HG03135 (cell line): Measurements from ENCODE around the gene FSCN2.
"Not testable (repeated sequence)": the region's sequence is repeated elsewhere in the genome, so short reads cannot be mapped to it uniquely, and the experiment has no call there.

Experiments
- ATAC-seq: cut with Tn5 transposase; IDR thresholded peaks from one replicate; pipeline ENCODE4 v1.9.1; 2021; ENCODE audit warnings: mild to moderate bottlenecking, moderate library complexity; ENCODE audit not compliant: unreplicated experiment

Gene FSCN2

GRCh38 chr17:81573794-81574642 lies 45.8 kb downstream of the FSCN2 start:
- no peak for ATAC-seq

GRCh38 chr17:81574643-81574956 lies 46.4 kb downstream of the FSCN2 start:
- ATAC-seq = no peak

- ATAC-seq = no peak
Measured at GRCh38 chr17:81575836-81576235, 47.7 kb downstream of the FSCN2 start.

- ATAC-seq = no peak
Measured at GRCh38 chr17:81576621-81577277, 48.6 kb downstream of the FSCN2 start.

GRCh38 chr17:81577278-81578000 lies 49.3 kb downstream of the FSCN2 start:
- ATAC-seq = no peak

GRCh38 chr17:81578038-81578441 lies 49.9 kb downstream of the FSCN2 start:
- no peak for ATAC-seq

GRCh38 chr17:81578561-81579225 lies 50.5 kb downstream of the FSCN2 start:
- ATAC-seq = no peak

- no peak for ATAC-seq
Measured at GRCh38 chr17:81579298-81579697, 51.1 kb downstream of the FSCN2 start.

- ATAC-seq = no peak
Measured at GRCh38 chr17:81579821-81580321, 51.7 kb downstream of the FSCN2 start.

GRCh38 chr17:81580481-81580880 lies 52.3 kb downstream of the FSCN2 start:
- ATAC-seq = no peak

- ATAC-seq = no peak
Measured at GRCh38 chr17:81581758-81582157, 53.6 kb downstream of the FSCN2 start.

GRCh38 chr17:81582341-81582740 lies 54.2 kb downstream of the FSCN2 start:
- no peak for ATAC-seq

GRCh38 chr17:81582749-81583148 lies 54.6 kb downstream of the FSCN2 start:
- no peak for ATAC-seq

- no peak for ATAC-seq
Measured at GRCh38 chr17:81583589-81584342, 55.6 kb downstream of the FSCN2 start.

- not testable (repeated sequence) for ATAC-seq
Measured at GRCh38 chr17:81584771-81585170, 56.6 kb downstream of the FSCN2 start.

- ATAC-seq = no peak
Measured at GRCh38 chr17:81586096-81586495, 57.9 kb downstream of the FSCN2 start.
